H9 (cell line): ENCODE measurements around the gene MSL2. TPM values are rescaled to one million over a fixed set of nuclear protein-coding genes. Genes with fewer than 3 reads are reported as not detected.
"Not testable (repeated sequence)": the region's sequence is repeated elsewhere in the genome, so short reads cannot be mapped to it uniquely, and the experiment has no call there.

Experiments
- DNase-seq: peaks from one replicate; pipeline ENCODE4 v3.0.0-alpha.2; 2017
- H2AFZ ChIP-seq: one replicate; pipeline ENCODE4 v1.6.1; 2013; ENCODE audit warnings: mild to moderate bottlenecking, low read length, control low read depth, moderate library complexity
- H2AK5ac ChIP-seq: 2 replicates; pipeline ENCODE4 v1.6.1; 2013; ENCODE audit warnings: low read length, control low read depth, mixed read lengths; ENCODE audit not compliant: insufficient read length
- H2BK120ac ChIP-seq: one replicate; pipeline ENCODE4 v1.6.1; 2013; ENCODE audit warnings: low read depth, mild to moderate bottlenecking, low read length, control low read depth, inconsistent platforms; ENCODE audit not compliant: poor library complexity, severe bottlenecking
- H2BK12ac ChIP-seq: 2 replicates; pipeline ENCODE4 v1.6.1; 2013; ENCODE audit warnings: low read length, control low read depth, mixed read lengths, low read depth; ENCODE audit not compliant: insufficient read length
- H2BK15ac ChIP-seq: 2 replicates; pipeline ENCODE4 v1.6.1; 2013; ENCODE audit warnings: low read depth, low read length, control low read depth
- H2BK20ac ChIP-seq: one replicate; pipeline ENCODE4 v1.6.1; 2013; ENCODE audit warnings: low read depth, mild to moderate bottlenecking, low read length, control low read depth, inconsistent platforms; ENCODE audit not compliant: poor library complexity, severe bottlenecking
- H2BK5ac ChIP-seq: 2 replicates; pipeline ENCODE4 v1.6.1; 2013; ENCODE audit warnings: low read length, control low read depth, mixed read lengths; ENCODE audit not compliant: insufficient read length
- H3K14ac ChIP-seq: 2 replicates; pipeline ENCODE4 v1.6.1; 2013; ENCODE audit warnings: low read length, control low read depth; ENCODE audit not compliant: insufficient read depth
- H3K18ac ChIP-seq: 2 replicates; pipeline ENCODE4 v1.6.1; 2013; ENCODE audit warnings: low read depth, mild to moderate bottlenecking, mixed read lengths, low read length, control low read depth; ENCODE audit not compliant: insufficient read length
- H3K23ac ChIP-seq: 2 replicates; pipeline ENCODE4 v1.6.1; 2013; ENCODE audit warnings: low read length, control low read depth, mixed read lengths, low read depth; ENCODE audit not compliant: insufficient read length
- H3K23me2 ChIP-seq: 2 replicates; pipeline ENCODE4 v1.6.1; 2013; ENCODE audit warnings: low read depth, mild to moderate bottlenecking, mixed read lengths, low read length, control low read depth; ENCODE audit not compliant: insufficient read length, poor library complexity, severe bottlenecking
- H3K27ac ChIP-seq: 2 replicates; pipeline ENCODE4 v1.5.1; 2013; ENCODE audit warnings: low read length, control low read depth, mixed read lengths, low read depth; ENCODE audit not compliant: insufficient read length
- H3K27me3 ChIP-seq: 2 replicates; pipeline ENCODE4 v1.6.1; 2013; ENCODE audit warnings: low read length, control low read depth, inconsistent platforms; ENCODE audit not compliant: insufficient read depth
- H3K4ac ChIP-seq: 2 replicates; pipeline ENCODE4 v1.6.1; 2013; ENCODE audit warnings: low read depth, mild to moderate bottlenecking, control low read depth, inconsistent platforms, low read length, moderate library complexity
- H3K4me1 ChIP-seq: 2 replicates; pipeline ENCODE4 v1.6.1; 2013; ENCODE audit warnings: low read length, control low read depth, inconsistent platforms; ENCODE audit not compliant: insufficient read depth
- H3K4me2 ChIP-seq: 2 replicates; pipeline ENCODE4 v1.6.1; 2013; ENCODE audit warnings: low read length, control low read depth, mixed read lengths; ENCODE audit not compliant: insufficient read length, insufficient read depth
- H3K56ac ChIP-seq: 2 replicates; pipeline ENCODE4 v1.6.1; 2013; ENCODE audit warnings: low read depth, mild to moderate bottlenecking, mixed read lengths, low read length, control low read depth; ENCODE audit not compliant: insufficient read length
- H3K79me1 ChIP-seq: 2 replicates; pipeline ENCODE4 v1.6.1; 2013; ENCODE audit warnings: low read depth, mild to moderate bottlenecking, moderate library complexity, low read length, control low read depth, inconsistent platforms; ENCODE audit not compliant: insufficient read depth, poor library complexity, severe bottlenecking
- H3K79me2 ChIP-seq: 2 replicates; pipeline ENCODE4 v1.6.1; 2013; ENCODE audit warnings: low read length, control low read depth, inconsistent platforms; ENCODE audit not compliant: insufficient read depth
- H3K9ac ChIP-seq: 2 replicates; pipeline ENCODE4 v1.6.1; 2013; ENCODE audit warnings: low read length, control low read depth, mixed read lengths; ENCODE audit not compliant: insufficient read length; ENCODE audit errors: extremely low read depth
- H3K9me3 ChIP-seq: one replicate; pipeline ENCODE4 v1.6.1; 2013; ENCODE audit warnings: low read depth, low read length, inconsistent platforms; ENCODE audit not compliant: control insufficient read depth
- H3T11ph ChIP-seq: one replicate; pipeline ENCODE4 v1.6.1; 2013; ENCODE audit warnings: mild to moderate bottlenecking, low read length, control low read depth, inconsistent platforms
- H4K20me1 ChIP-seq: one replicate; pipeline ENCODE4 v1.6.1; 2013; ENCODE audit not compliant: control insufficient read depth, insufficient read length, insufficient read depth
- H4K5ac ChIP-seq: 2 replicates; pipeline ENCODE4 v1.6.1; 2013; ENCODE audit warnings: low read depth, mild to moderate bottlenecking, mixed read lengths, low read length, control low read depth; ENCODE audit not compliant: insufficient read length
- H4K8ac ChIP-seq: replicated peaks from 2 replicates; pipeline ENCODE4 v1.6.1; 2013; ENCODE audit warnings: low read length, control low read depth, mixed read lengths, low read depth; ENCODE audit not compliant: insufficient read length
- H4K91ac ChIP-seq: 2 replicates; pipeline ENCODE4 v1.6.1; 2013; ENCODE audit warnings: low read depth, mild to moderate bottlenecking, moderate library complexity, mixed read lengths, low read length, control low read depth; ENCODE audit not compliant: insufficient read length
- H3K27ac Mint-ChIP-seq, 3 experiments: 2 replicates in 2 of 3; 3 replicates in 1 of 3; pipeline ENCODE4 v1.8.0; 2020 to 2021; ENCODE audit warnings: mixed read lengths in 3 of 3, mild to moderate bottlenecking in 1 of 3, moderate library complexity in 1 of 3
- H3K27me3 Mint-ChIP-seq: 2 replicates; pipeline ENCODE4 v1.8.0; 2021; ENCODE audit warnings: low read depth, mild to moderate bottlenecking, moderate library complexity, mixed read lengths
- H3K36me3 Mint-ChIP-seq, 3 experiments: 2 replicates in 2 of 3; 3 replicates in 1 of 3; pipeline ENCODE4 v1.8.0; 2020 to 2021; ENCODE audit warnings: low read depth in 3 of 3, mixed read lengths in 3 of 3; ENCODE audit not compliant: insufficient read depth in 1 of 3
- H3K4me1 Mint-ChIP-seq, 2 experiments: 2 replicates each; pipeline ENCODE4 v1.8.0; 2020; ENCODE audit warnings: mixed read lengths in 2 of 2
- H3K4me3 Mint-ChIP-seq, 2 experiments: 2 replicates in 1 of 2; 3 replicates in 1 of 2; pipeline ENCODE4 v1.8.0; 2020 to 2021; ENCODE audit warnings: mild to moderate bottlenecking in 2 of 2, mixed read lengths in 2 of 2, moderate library complexity in 1 of 2
- H3K9me3 Mint-ChIP-seq, 2 experiments: 2 replicates in 1 of 2; 3 replicates in 1 of 2; pipeline ENCODE4 v1.8.0; 2020; ENCODE audit warnings: mild to moderate bottlenecking in 2 of 2, mixed read lengths in 2 of 2, moderate library complexity in 1 of 2
- CTCF ChIP-seq: fragments of 200-600 bp; sonication (generic); conservative IDR thresholded peaks from 3 replicates; pipeline ENCODE4 v1.8.0; 2021; ENCODE audit warnings: antibody characterized with exemption, mild to moderate bottlenecking
- WGBS: extraction: QIAGEN DNeasy Blood & Tissue Kit; methylation state at CpG from one replicate; pipeline ENCODE4 v1.1.7; 2013; ENCODE audit warnings: missing lambda C conversion rate, low lambda C conversion rate, mixed read lengths; ENCODE audit not compliant: insufficient read length; ENCODE audit errors: extremely low coverage; 5-methylcytosine and 5-hydroxymethylcytosine counted together
- total RNA-seq: library from RNA; stranded (reverse); gene quantifications from 2 replicates; pipeline ENCODE4 v1.2.1, GENCODE V29; 2021

Gene MSL2
- total RNA-seq, 1 experiment from 2014 or later: 42.7 TPM

- H4K91ac ChIP-seq: no peak overlapping the region
- no peak overlapping the region for H4K8ac ChIP-seq
- H3K56ac ChIP-seq: no peak overlapping the region
- no peak for TF ChIP-seq CTCF
- no peak overlapping the region for H2BK15ac ChIP-seq
- H3K9me3 ChIP-seq: no peaks in the 10 kb centered on the region
- no peak overlapping the region for H2BK12ac ChIP-seq
- no peak overlapping the region for H2BK5ac ChIP-seq
- H4K20me1 ChIP-seq: no peaks in the 10 kb centered on the region
- H3K27me3 Mint-ChIP-seq: peaks cover 3% of the 10 kb centered on the region; the same call in 1 of the 2 replicates
- H4K5ac ChIP-seq: no peak overlapping the region
- H3K4me2 ChIP-seq: peak overlapping the region; percentile 79
- peaks cover 55 to 57% of the 10 kb centered on the region in 2 experiments for H3K4me1 Mint-ChIP-seq
- no peaks in the 10 kb centered on the region for H3K79me1 ChIP-seq
- peaks cover 2% of the 10 kb centered on the region; the same call in 1 of the 2 replicates for H3K4me1 ChIP-seq
- peak overlapping the region; percentile 96 to 98 for H3K4me3 Mint-ChIP-seq
- H3K9me3 Mint-ChIP-seq: peaks cover 0 to 2% of the 10 kb centered on the region in 2 experiments; a peak in 2 of 5 replicates
- no peak overlapping the region for H2BK120ac ChIP-seq
- DNase-seq: no peak
- no peak overlapping the region for H3K14ac ChIP-seq
- H2BK20ac ChIP-seq: no peak overlapping the region
- no peak overlapping the region for H3T11ph ChIP-seq
- H3K23ac ChIP-seq: no peak overlapping the region
- WGBS: no CpG with 5 or more reads among the region's 2 CpGs
- no peak overlapping the region for H3K4ac ChIP-seq
- H3K9ac ChIP-seq: no peak overlapping the region
- H3K27me3 ChIP-seq: no peaks in the 10 kb centered on the region
- peaks cover 55% of the 10 kb centered on the region for H3K79me2 ChIP-seq
- no peak overlapping the region for H3K27ac ChIP-seq
- H3K36me3 Mint-ChIP-seq: peaks cover 11 to 19% (median 13%) of the 10 kb centered on the region in 3 experiments
- no peak overlapping the region for H3K18ac ChIP-seq
- H2AFZ ChIP-seq: no peak overlapping the region
- no peak overlapping the region for H2AK5ac ChIP-seq
- H3K27ac Mint-ChIP-seq: no peak overlapping the region
- peaks cover 6% of the 10 kb centered on the region for H3K23me2 ChIP-seq
Measured at GRCh38 chr3:136192831-136193230, 3.3 kb downstream of the MSL2 start.

- H4K8ac ChIP-seq, H3K79me1 ChIP-seq, H3T11ph ChIP-seq, H2BK15ac ChIP-seq, H3K27me3 ChIP-seq, H2AFZ ChIP-seq, H3K27ac ChIP-seq, H3K9me3 ChIP-seq, H3K9me3 Mint-ChIP-seq, H4K20me1 ChIP-seq, DNase-seq, H2AK5ac ChIP-seq, H2BK5ac ChIP-seq, H3K18ac ChIP-seq, H4K91ac ChIP-seq, H3K56ac ChIP-seq, H4K5ac ChIP-seq, H3K23ac ChIP-seq, H2BK120ac ChIP-seq, H3K9ac ChIP-seq, H3K4ac ChIP-seq, H2BK20ac ChIP-seq, H3K23me2 ChIP-seq, H3K4me1 ChIP-seq, H3K4me2 ChIP-seq, H3K27me3 Mint-ChIP-seq, H3K14ac ChIP-seq, H2BK12ac ChIP-seq: not testable (repeated sequence)
- Mint-ChIP-seq H3K27ac (peak overlapping the region in 1 of 3 experiments; percentile 81; a peak in 2 of 7 replicates), H3K4me1 (peaks cover 52 to 54% of the 10 kb centered on the region in 2 experiments), H3K36me3 (peaks cover 11 to 16% (median 13%) of the 10 kb centered on the region in 3 experiments), H3K4me3 (peak overlapping the region; percentile 96 to 98)
- no CpG with 5 or more reads among the region's 6 CpGs for WGBS
- peaks cover 60% of the 10 kb centered on the region for H3K79me2 ChIP-seq
Measured at GRCh38 chr3:136192195-136192594, 3.9 kb downstream of the MSL2 start.
